ENCODE results near the gene IFITM2.
"Not testable (repeated sequence)": the region's sequence is repeated elsewhere in the genome, so short reads cannot be mapped to it uniquely, and the experiment has no call there.

The IFITM2 gene

GRCh38 chr11:346529-346928 lies 38.9 kb downstream of the IFITM2 start:
- DNase-seq: no peak

DNA sequence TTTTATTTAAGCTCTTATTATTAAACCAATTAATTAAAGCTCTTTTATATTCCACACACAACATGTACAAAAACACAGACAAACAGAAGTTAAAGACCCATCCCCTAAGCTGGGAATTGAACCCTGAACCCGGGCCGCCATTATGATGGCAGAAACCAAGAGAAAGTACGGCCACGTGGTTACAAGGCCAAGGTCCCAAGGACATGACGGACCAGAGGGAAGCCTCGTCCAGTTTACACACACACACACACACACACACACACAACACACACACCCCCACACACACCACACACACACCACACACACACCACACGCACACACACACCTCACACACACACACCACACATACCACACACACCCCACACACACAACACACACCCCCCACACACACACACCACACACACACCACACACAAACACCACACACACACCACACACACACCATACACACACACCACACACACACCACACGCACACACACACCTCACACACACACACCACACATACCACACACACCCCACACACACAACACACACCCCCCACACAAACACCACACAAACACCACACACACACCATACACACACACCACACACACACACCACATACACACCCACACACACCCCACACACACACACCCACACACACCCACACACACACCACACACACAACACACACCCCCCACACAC lies 41.8 kb downstream of the IFITM2 start:
- DNase-seq: not testable (repeated sequence)

DNA sequence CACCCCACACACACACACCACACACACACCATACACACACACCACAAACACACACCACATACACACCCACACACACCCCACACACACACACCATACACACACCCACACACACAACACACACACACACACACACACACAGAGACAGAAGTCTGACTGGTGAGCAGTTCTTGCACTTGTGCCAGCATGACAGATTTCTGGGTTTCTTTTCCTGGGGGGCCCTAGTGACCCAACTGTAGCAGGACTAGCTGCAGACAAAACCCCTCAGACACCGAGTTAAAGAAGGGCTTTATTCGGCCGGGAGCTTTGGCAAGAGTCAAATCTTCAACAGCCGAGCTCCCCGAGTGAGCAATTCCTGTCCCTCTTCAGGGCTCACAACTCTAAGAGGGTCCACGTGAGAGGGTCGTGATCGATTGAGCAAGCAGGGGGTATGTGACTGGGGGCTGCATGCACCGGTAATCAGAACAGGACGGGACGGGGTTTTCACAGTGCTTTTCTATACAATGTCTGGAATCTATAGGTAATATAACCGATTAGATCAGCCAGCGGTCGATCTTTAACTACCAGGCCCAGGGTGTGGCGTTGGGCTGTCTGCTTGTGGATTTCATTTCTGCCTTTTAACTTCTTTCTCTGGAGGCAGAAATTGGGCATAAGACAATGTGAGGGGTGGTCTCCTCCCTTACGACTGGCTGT lies 42.6 kb downstream of the IFITM2 start:
- DNase-seq: not testable (repeated sequence)

DNA sequence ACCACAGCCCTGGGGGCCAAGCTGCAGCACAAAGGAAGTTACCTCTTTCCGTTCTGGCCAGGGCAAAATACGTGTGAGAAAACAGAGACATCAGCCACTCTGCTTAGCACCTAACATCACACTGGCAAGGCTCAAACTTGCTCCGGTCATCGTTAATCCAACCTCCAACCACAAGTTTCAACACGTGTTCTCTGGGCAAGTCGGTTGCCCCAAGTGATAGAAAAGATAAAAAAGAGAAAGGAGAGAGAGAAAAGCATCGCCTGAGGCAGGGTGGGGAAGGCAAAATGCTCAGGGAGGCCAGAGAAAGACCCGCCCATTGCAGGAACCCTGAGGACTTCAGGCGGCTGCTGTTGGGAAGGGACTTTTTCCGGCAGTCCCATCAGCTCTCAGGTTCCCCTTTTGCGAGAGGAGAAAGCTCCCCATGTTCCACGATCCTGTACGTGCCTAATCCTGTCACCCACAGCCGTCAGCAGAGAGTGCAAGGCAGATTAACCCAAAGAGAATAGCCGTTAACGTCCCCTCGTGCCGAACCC lies 43.2 kb downstream of the IFITM2 start:
- peak; percentile 24 to 63 (median 53) for DNase-seq

GRCh38 chr11:351411-351810 lies 43.8 kb downstream of the IFITM2 start:
- DNase-seq: no peak

GRCh38 chr11:352456-353031 lies 44.9 kb downstream of the IFITM2 start:
- DNase-seq: no peak

GRCh38 chr11:353179-353873 lies 45.7 kb downstream of the IFITM2 start:
- DNase-seq: no peak

DNA sequence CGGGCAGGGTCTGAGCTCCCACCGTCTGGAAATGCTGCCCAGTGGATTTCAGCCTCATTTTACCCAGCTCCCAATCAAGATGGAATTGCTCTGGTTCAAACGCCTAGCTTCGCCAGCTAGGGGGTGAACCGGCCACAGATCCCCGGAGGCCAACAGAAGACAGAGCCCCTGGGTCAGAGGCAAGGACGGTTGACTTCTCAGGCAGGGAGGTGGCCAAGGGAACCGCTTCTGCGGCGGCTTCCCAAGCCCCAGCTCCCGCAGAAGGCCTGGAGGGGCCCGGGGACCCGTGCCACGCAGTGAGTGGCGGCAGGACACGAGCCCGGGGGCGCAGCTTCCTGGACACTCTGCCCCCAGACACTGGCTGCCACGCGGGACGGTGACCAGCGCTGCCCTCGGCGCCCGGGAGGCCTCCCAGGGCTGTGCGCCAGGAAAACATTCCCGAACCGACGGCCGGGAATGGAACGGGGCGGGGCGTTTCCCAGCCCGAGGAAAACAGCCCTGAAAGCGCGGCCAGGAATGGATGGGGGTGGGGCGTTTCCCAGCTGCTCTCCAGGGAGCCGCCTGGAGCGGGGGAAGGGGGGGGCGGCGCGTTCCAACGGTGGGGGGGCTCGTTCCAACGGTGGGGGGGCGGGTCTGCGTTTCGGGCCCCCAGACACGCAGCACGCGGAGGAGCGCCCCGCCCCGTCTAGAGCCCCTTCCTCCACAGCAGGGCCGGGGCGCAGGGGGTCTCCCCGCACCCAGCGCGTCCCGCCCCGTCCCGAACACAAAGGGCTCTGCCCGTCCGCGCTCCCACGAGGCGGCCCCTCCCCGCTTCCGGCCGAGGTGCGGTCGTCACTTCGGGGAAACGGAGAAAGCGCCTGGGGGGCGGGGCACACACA lies 48.2 kb downstream of the IFITM2 start:
- DNase-seq: no peak

DNA sequence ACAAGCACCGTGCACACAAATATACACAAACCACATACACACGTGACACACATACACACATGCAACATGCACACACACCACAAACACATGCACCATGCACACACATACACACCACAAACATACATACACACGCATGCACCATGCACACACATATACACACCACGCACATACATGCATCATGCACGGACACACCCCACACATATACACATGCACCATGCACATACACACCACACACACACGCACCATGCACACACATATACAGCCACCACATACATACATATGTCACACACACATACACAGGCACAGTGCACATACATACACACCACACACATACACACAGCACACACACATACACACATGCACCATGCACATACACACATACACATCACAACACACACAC lies 49.0 kb downstream of the IFITM2 start:
- no peak for DNase-seq

GRCh38 chr11:357582-357981 lies 50.0 kb downstream of the IFITM2 start:
- no peak for DNase-seq

- no peak for DNase-seq
These were observed 50.6 kb downstream of the IFITM2 start for GRCh38 chr11:358129-358800.

All from suppressor macrophage (primary cell).